NCI-H1417 (cell line): ENCODE data around the gene GHRHR.

ENCODE experiments used
- DNase-seq, 3 experiments: peaks; one replicate each; lab custom pipeline; 2025; lab: John Stamatoyannopoulos, UW

Gene GHRHR

DNA sequence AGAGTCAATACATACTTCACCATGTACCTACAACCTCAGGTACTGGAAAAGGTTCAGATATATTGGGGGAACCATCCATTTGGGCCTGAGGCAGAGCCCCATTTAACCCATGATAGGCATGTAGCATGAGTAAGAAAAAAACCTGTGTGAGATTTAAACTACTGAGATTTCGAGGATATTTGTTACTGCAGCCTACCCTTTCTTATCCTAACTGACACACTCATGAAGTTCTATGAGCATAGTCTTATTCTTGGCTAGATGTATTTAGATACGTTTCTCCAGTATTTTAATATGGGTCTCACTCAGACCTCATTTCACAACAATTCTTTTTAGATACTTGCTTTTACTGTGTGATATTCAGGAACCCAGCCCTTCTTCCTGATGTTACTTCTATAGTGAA is 39.3 kb downstream of the GHRHR start:
- DNase-seq = no peak

- no peak for DNase-seq
These were observed 40.0 kb downstream of the GHRHR start for GRCh38 chr7:31003721-31004120.

- DNase-seq = no peak
These were observed 40.6 kb downstream of the GHRHR start for GRCh38 chr7:31004393-31004792.

GRCh38 chr7:31006857-31007256 is 43.1 kb downstream of the GHRHR start:
- no peak for DNase-seq

- DNase-seq = no peak
These were observed 43.9 kb downstream of the GHRHR start for GRCh38 chr7:31007634-31008033.

DNA sequence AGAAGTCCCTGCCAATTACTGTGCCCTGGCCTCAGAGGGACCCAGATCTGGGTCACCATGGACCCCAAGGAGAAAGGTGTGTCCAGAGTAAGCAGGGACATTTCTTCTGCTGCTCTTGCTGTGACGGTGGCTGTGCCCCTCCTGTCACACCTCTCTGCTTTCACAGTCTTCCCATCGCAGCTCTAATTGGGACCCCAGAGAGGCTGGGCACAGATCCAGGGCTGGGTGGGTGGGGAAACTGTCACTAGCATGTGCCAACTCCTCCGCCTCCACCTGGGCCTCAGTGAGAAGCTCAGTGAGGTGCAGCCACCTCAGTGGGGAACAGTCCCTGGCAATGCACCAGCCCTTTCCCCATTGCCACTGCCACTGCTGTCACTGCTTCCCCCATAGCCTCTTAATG is 51.1 kb downstream of the GHRHR start:
- DNase-seq = peak in 1 of 3 experiments; percentile 24

- DNase-seq = no peak
These were observed 53.4 kb downstream of the GHRHR start for GRCh38 chr7:31017032-31017675.

DNA sequence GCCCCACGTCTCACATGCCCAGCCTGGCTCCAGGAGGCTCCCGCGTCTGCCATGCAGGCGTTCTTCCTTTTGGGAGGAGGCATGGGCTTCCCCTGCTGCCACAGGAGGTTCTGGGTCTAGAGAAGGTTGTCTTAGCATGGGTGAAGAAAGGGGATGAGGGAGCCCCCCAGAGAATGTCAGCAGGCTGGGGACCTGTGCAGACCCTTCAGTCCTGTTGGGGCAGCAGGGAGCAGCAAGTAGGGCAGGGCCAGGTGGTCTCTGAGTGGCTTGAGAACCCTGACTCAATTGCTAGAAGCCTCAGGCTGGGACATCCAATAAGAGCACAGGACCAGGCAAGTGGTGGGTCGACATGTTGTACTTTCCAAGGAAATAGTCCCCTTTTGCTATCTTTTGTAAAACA is 54.0 kb downstream of the GHRHR start:
- no peak for DNase-seq

DNA sequence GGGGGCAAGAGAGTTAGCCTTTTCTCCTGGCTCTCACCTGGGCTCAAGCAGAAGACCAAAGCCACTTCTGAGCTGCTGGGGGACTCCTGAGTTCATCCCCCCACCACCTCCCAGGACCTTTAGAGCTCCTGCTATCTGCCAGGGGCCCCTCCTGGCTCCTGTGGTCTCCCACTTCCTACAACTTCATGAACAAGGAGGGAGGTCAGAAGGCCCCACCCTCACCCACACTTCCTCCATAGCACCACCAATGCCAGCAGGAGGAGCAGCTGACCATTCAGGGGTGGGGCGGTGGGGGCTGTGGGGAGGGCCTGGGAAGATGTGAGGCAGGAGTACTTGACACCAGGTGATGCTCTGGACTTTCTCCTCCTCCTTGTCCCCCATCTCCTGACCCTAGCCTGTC is 55.8 kb downstream of the GHRHR start:
- DNase-seq = no peak

- DNase-seq = no peak
These were observed 56.4 kb downstream of the GHRHR start for GRCh38 chr7:31020161-31020560.

DNA sequence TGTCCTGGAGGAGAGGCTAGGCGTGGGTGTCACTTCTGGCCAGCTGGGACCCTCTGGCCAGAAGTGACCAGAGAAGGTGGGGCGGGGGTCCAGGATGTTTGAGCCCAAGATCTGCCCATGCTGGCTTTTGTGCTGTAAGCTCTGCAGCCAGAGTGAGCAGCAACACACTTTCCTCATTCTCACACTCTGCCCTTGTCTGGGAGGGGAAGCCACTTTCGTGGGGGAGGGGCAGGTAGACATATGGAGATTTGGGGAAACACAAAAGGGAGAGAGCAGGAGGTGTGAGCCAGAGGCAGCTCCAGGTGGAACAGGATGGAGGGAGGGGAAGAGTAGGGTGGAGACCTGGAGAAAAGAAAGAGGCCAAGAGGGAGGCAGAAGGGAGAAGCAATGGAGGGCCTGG is 56.9 kb downstream of the GHRHR start:
- no peak for DNase-seq

DNA sequence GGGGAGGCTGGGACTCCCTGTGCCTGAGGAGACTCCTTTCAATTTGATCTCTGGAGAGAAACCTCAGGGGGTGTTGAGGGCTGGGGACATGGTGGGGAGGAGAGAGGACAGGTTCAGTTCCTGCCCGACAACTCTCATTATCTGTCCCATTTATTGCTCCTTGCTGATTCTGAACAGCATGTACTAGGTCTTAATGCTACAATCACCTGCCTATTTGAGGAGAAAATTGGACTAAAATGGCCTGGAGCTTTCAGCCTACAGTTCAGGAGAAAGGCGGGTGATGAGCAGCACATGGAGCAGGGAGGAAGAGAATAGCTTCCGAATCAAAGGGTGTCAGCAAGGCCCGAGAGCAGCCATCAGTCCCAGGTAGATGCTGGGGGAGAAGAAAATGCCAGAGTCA is 58.4 kb downstream of the GHRHR start:
- DNase-seq = no peak

DNA sequence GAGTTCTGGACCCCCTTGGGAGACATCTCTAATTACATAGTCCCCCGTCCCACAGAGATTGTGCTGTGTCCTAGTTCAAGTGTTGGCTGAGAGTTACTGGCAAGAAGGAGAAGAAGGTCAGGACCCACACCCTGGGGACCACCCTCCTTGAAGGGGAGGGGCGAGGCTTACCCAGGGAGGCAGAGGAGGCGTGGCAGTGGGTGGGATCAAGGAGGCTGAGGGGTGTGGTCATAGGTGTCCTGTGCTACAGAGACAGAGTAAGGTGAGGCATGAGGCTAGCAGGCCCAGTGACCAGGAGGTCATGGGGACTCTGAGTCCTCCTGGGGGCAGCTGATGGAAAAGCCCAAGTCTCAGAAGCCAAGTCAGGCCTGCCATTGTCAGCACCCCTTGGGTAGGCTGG is 59.0 kb downstream of the GHRHR start:
- no peak for DNase-seq

- DNase-seq = no peak
These were observed 60.1 kb downstream of the GHRHR start for GRCh38 chr7:31023877-31024276.

DNA sequence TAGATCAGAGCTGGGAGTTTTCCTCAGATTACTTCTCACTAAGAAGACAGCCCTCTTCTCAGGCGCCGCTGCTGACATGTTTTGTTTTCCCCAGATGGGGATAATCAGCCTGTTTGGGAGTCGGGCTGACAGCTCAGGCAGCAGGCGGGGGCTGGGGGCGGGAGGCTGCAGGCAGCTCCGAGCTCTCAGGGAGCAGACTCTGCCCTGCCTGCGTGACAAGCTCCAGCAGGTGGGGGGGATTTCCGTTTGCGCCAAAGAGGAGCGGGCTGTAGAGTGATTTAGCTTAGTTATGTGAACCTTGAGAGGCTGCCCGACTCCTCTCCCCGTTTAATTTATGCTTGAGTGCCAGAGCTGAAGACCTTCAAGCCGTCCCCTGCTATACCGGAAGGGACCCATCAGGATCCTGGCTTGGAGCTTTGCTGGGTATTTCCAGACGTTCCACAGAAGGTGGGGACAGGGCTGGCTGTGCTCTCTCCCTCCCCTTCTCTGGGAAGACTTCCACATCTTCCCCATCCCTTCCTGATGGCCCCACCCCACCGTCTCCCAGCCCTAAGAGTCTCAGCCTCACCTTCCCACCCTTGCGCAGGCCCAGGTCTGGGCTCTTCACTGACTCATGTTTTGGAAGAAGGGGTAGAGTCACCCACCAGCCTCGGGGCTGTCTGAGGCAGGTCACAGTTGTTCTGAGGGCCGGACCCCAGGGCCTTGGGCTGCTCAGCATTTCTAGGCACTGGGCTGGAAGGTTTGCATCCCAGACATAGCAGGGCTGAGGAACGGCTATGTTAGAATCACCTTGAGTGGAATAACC is 63.6 kb downstream of the GHRHR start:
- peak in 2 of 3 experiments; percentile 27 to 54 for DNase-seq

DNA sequence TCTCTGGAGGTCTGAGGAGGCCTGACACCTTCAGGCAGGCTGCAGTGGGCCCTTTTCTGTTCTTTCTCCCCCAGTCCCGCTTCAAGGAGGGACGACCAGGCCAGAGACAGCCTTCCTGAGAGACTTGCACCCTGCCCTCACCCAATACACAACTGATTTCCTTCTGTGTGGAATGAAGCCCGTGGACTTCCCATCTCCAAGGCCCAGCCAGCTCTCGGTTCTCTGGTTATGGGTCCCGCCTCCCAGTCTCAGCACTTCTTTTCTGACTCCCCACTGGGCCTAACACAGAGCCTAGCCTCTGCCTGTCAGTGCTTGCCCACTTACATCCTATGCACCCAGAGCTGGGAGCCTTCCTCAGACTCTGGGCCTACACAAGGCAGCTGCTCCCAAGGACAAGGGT is 64.3 kb downstream of the GHRHR start:
- no peak for DNase-seq

DNA sequence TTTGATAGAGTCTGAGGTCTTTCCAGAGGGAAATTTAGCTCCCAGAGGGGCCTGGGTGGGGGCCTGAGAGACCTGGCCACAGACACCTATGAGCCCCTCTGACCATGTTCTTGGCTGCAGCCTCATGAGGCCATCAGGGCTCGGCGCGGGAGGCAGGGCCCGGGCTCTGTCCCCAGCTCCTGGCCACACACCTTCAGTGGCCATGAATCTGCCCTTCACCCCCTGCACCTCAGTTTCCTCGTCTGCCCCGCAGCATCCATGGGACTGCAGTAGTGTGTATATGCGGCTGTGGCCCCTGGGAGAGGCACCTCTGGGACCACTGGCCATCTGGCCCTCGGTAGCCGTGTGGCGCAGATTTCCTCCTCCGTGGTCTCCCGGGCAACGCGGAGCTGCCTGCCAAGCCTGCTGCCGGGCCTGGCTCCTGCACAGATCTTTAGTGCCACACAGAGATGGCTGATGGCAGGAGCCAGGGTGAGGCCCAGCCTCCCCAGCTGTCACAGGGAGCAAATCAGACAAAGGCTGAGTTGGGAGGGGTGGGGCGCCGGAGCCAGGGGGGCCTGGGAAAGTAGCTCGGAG is 64.8 kb downstream of the GHRHR start:
- no peak for DNase-seq
